ENCODE measurements around the gene PTPRM.

- TF ChIP-seq EZH2 (IDR thresholded peaks at IDR 0.05; ENCODE audit: low read length) (no peak), CTCF (optimal IDR thresholded peaks at IDR 0.05 in 1 of 3, IDR thresholded peaks at IDR 0.05 in 1 of 3, conservative IDR thresholded peaks at IDR 0.05 in 1 of 3; ENCODE audit: extremely low read depth in 1 of 3, insufficient read depth in 2 of 3, low read length in 3 of 3) (no peak)
Observed at GRCh38 chr18:7764405-7764804, 197.3 kb downstream of the PTPRM start.
